HG03135 (cell line): ENCODE data around the gene S1PR2.
A peak's percentile ranks its signal among the peaks of the same experiment; 100 is the strongest.
"Not testable (repeated sequence)": the region's sequence is repeated elsewhere in the genome, so short reads cannot be mapped to it uniquely, and the experiment has no call there.

Source experiments
- ATAC-seq: cut with Tn5 transposase; IDR thresholded peaks from one replicate; pipeline ENCODE4 v1.9.1; 2021; ENCODE audit warnings: mild to moderate bottlenecking, moderate library complexity; ENCODE audit not compliant: unreplicated experiment

Gene S1PR2

DNA sequence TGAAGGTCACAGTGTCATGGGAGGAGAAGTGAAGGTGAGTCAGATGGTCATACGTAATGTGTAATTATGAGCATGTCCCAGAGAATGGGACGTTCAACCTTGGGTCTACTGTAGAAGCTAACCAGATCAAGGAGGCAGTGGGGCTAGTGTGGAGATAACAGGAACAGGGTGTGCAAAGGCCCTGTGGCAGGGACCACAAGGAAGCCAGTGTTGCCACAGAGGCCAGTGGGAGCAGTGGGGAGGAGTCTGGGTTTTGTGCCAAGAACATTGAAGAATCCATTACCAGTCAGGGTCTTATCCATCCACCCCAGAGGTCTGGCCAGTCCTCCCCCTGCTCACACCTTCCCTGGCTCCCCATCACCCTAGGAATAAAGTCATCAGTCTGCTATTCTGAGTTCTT, 24.2 kb upstream of the S1PR2 start:
- no peak for ATAC-seq

DNA sequence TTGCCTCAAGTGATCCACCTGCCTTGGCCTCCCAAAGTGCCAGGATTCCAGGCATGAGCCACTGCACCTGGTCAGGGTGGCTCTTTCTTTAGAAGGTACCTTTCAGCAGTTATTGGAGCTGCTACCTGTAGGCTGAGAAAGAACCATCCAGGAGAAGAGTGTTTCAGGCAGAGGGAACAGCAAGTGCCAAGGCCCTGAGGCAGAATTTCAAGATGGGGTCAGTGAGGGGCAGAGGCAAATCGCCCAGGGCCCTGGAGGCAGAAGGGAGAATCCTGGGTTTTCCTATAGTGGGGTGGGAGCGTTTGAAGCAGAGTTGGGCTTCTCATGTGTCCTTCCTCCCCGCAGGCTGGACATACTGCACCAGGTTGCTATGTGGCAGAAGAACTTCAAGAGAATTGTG, 23.1 kb upstream of the S1PR2 start:
- no peak for ATAC-seq

DNA sequence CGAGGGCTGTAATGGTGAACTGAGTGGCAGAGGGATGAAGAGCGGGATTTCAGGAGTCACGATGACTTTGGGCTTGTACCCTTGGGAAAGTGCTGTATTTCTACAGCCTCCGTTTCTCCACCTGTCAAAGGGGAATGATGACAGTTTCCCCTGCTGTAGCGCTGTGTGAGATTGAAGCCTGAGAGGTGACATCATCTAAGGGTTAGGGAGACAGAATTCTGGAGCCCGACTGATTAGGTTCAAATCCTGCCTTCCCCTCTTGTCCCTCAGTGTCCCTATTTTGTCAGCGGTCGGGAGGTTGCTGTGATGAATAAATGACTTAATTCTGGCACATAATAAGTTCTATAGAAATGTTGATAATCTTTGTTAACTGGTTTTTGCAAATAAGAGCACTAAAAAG, 21.6 kb upstream of the S1PR2 start:
- ATAC-seq, result no peak

DNA sequence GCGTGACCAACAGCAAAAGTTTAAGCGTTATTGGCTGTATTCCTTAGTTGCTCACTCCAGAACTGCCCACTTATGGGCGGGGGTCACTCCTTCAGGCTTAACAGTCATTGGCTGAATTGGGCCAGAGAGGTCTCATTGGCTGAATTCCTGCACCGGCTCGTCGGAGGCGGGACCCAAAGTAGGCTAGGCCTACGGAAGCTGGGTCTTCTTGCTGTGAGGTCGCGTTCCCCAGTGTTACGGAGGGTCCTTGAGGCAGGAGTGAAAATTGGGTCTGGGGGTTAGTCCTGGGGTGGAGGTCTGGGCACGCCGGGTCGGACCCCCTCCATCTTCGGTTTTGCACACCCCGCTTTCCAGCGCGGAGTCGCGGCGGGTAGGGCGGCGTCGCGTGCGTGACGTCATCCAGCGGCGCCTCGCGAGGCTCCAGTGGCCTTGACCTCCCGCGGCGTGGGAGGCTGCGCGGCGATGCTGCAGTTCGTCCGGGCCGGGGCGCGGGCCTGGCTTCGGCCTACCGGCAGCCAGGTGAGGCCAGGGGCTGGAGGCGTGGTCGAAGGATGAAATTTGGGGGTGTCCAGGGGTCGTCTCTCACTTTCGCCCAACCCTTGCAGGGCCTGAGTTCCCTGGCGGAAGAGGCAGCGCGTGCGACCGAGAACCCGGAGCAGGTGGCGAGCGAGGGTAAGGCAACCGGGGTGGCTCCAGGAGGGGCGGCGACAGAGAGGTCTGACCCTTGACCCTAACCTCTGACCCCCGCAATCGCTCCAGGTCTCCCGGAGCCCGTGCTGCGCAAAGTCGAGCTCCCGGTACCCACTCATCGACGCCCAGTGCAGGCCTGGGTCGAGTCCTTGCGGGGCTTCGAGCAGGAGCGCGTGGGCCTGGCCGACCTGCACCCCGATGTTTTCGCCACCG, 20.9 kb upstream of the S1PR2 start, which contains the start of gene MRPL4:
Gene MRPL4 (plus strand): TSS at position 423 of the 903 bp plus-strand sequence. CDS start 40 bp downstream, at position 463.
- peak; percentile 83 for ATAC-seq

DNA sequence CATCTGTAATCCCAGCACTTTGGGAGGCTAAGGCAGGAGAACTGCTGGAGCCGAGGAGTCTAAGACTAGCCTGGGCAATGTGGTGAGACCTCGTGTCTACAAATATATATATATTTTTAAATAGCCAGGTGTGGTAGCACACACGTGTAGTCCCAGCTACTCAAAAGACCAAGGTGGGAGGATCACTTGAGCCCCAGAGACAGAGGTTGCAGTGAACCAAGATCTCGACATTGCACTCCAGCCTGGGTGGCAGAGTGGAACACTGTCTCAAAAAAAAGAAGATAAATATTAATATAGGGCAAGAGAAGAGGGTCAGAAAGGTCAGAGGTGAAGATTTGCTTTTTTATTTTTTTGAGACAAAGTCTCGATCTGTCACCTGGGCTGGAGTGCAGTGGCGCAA, 15.4 kb upstream of the S1PR2 start:
- ATAC-seq, result no peak

DNA sequence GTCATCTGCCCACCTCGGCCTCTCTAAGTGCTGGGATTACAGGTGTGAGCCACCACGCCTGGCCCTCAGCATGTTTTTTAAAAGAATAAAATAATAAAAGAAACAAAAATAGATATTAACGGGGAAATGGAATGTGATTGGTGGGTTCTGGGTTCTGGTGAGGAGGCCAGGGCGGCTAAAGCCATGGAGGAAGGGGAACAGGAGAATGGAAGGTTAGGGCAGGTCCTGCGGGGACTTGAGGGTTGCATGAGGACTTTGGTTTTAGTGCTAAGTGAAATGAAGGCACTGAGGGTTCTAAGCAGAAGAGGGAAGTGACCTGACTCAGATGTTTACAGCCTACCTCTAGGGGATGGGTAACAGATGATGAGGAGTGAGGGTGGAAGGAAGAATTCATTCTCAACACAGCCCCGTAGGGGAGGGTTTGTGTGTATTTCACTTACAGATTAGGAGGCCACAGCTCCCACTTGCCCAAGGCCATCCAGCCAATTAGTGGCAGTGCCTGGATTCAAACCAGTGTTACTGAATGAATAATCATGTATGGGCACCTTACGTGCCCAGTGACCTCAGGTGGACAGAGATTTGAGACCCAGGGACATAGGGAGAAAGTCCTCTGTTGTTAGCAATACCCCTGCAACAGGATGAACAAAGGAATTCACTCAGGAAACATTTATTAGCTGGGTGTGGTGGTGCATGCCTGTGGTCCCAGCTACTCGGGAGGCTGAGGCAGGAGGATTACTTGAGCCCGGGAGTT, 14.2 kb upstream of the S1PR2 start:
- no peak for ATAC-seq

DNA sequence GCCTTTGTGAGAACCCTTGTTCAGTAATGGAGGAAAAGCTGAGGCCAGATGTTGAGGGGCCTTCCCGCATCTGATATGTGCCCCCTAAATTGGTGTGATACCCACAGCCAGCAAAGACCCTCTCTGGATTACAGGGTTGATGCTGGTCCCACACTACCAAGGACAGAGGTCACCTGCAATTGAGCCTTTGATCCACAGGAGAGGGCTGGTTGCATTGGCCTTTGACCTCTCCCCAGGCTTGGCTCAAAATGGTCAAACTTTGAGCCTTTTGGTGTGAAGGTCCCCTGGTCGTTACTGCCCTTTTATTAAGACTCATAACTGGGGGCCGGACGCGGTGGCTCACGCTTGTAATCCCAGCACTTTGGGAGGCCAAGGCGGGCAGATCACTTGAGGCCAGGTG, 12.5 kb upstream of the S1PR2 start:
- ATAC-seq, result no peak

DNA sequence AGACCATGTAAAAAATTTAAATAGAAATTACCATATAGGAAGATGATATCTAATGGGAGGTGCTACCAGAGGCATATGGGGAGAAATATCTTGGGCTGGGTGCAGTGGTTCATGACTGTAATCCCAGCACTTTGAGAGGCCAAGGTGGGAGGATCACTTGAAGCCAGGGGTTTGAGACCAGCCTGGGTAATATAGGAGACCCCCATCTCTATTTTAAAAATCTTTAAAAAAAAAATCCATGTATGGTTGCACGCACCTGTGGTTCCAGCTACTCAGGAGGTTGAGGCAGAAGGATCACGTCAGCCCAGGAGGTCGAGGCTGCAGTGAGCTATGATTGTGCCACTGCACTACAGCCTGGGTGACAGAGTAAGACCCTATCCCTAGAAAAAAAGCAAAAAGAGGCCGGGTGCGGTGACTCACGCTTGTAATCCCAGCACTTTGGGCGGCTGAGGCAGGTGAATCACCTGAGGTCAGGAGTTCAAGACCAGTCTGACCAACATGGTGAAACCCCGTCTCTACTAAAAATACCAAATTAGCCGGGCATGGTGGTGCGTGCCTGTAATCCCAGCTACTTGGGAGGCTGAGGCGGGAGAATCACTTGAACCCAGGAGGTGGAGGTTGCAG, 10.8 kb upstream of the S1PR2 start:
- not testable (repeated sequence) for ATAC-seq

DNA sequence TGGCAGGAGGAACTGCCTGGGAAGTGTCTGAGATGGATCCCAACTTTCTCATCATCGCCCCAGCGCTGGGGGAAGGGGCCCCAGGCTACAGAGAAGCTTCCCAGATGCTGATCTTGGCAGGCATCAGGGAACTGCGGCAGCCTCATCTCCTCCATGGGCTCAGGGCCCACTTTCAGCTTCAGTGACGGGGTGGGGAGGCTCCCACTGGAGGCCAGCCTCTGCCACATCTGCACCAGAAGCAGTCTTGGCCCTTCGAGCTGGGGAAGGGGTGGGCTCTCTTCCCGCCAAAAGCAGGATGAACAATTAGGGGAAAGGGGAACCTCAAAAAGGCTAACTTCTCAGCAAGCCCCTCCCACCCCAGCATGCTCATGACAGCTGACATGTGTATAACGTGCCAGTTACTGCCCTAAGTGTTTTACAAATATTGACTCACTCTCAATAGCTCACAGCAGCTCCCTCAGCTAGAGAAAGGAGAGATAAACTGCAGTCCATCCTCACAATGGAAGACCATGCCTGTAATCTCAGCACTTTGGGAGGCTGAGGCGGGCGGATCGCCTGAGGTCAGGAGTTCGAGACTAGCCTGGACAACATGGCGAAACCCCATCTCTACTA, 7.1 kb upstream of the S1PR2 start:
- no peak for ATAC-seq

DNA sequence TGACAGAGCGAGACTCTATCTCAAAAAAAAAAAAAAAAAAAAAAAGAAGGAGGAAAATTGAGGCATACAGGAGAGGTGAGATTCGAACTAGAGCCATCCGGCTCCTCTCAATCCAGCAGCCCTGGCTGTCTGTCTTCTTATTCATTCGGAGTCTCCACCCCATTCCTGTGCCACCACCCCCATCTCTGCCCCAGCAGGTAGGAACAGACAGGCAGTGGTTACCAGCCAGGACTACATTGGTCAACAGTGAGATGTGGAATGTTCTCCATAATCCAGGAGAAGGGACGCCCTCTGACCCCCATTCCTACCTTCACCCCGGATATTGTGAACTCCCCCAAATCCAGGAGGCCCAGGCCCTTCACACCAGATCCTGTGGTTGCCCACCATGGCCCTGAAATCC, 6.6 kb upstream of the S1PR2 start:
- no peak for ATAC-seq

DNA sequence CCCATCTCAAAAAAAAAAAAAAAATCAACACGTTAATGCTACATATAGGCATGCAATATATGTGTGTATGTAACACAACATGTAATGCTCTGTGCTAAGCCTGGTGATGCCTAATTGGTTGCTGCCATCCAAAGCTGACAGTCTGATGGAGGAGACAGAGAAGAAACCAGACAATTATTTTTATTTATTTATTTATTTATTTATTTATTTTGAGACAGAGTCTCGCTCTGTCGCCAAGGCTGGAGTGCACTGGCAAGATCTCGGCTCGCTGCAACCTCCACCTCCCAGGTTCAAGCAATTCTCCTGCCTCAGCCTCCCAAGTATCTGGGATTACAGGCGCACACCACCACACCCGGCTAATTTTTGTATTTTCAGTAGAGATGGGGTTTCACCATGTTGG, 4.3 kb upstream of the S1PR2 start:
- ATAC-seq, result not testable (repeated sequence)

DNA sequence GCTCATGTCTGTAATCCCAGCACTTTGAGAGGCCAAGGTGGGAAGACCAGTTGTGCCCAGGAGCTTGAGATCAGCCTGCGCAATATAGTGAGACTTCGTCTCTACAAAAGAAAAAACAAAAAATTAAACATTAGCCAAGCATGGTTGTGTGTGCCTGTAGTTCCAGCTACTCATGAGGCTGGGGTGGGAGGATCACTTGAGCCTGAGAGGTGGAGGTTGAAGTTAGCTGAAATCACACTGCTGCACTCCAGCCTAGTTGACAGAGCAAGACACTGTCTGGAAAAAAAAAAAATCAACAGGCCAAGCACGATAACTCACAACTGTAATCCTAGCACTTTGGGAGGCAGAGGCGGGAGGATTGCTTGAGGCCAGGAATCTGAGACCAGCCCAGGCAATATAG, 3.9 kb upstream of the S1PR2 start:
- no peak for ATAC-seq

DNA sequence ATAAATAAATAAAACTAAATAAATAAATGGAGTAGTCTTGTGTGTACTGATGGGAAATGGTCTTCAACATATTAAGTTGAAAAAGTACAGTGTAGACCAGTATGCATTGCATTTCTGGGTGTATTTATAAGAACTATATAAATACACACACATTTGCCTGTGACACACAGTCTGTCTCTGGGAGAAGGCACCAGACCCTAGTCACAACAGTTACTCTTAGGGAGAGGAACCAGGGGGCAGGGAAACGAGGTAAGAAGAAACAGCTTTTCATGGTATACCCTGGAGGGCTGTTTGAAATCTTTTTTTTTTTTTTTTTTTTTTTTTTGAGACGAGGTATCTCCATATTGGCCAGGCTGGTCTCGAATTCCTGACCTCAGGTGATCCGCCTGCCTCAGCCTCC, 2.8 kb upstream of the S1PR2 start:
- no peak for ATAC-seq

DNA sequence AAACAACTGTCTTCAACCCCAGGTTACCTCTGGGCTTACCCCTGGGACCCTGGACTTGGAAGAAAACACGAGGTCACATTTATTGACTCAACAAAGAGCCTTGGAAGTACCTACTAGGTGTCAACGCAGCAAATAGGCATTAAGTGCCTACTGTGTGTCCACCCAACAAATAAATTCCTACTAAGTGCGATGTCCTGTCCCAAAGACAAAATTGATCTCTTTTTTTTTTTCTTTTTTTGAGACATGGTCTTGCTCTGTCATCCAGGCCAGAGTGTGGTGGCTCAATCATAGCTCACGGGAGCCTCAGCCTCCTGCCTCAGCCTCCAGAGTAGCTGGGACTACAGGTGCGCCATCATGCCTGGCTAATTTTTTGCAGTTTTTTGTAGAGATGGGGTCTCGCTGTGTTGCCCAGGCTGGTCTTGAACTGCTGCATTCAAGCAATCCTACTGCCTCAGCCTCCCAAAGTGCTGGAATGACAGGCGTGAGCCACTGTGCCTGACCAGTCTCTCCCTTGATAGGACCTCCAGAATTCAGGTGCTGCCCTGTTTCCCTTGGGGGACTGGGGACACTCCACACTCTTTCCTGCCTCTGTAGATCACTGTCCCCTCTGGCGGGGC, 589 bp upstream of the S1PR2 start:
- ATAC-seq, result peak; percentile 20

DNA sequence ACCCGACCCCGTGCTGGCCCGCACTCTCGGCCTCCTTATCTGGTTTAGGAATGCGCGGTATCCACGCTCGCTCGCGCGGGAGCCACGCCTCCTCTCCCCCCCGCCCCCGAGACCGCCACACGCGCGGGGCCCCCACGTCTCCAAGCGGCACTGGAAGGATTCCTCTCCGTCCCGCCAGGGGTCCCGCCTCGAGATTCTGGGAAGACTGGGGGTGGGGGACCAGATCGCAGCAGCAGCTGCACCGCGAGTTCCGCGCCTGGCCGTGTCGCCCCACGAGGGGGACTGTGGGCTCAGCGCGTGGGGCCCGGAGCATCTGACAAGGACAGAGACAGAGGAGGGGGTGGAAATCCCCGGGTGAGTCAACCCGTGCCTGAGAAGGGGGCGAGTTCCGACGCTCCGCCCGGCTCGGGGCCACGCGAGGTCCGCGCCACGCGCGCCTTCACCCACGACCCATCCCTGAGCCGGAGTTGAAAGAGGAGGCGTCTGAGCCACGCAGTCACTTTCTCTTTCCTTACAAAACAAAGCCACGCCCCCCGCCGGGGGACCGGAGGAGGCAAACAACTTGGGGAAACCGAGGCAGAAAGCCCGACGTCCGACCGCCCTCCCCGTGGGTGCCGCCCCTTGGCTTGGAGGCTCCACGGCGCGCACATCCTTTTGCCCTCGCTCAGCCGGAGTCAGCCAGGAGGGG, 814 bp downstream of the S1PR2 start:
- peak; percentile 20 for ATAC-seq

DNA sequence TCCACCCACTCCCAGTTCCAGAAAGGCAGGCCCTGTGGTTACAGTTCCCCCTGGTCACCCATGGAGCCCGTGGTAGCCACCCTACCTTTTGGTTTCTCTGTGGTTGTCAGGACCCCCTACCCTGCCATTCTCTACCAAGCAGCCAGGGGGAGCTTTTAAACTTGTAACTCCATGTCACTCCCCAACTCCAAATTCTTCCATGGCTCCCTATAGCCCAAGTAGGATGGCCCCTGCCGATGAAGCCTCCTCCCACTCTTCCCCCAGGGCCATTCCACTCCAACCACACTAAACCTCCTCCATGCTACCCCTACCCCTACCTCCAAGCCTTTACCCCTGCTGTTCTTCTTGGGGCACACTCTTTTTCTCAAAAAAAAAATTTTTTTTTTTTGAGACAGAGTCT, 2.2 kb downstream of the S1PR2 start:
- ATAC-seq, result no peak

DNA sequence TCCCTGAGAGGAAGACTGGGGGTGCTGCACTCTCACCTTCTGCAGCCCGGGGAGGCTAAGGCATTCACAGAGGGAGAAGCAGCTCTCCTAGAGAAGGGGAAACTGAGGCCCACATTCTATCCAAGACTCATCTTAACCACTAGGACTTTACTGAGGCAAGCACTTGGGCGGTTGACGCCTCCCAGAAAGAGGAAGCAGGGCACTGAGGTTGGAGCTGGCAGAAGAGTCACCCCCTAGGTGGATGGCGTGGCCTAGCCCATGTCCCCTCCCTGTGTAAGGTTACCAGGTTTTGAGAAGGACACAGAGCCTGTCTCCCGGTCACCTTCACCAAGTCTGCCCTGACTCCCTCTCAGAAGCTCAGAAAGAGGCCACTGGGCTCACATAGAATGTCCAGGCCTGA, 2.7 kb downstream of the S1PR2 start:
- ATAC-seq, result no peak

DNA sequence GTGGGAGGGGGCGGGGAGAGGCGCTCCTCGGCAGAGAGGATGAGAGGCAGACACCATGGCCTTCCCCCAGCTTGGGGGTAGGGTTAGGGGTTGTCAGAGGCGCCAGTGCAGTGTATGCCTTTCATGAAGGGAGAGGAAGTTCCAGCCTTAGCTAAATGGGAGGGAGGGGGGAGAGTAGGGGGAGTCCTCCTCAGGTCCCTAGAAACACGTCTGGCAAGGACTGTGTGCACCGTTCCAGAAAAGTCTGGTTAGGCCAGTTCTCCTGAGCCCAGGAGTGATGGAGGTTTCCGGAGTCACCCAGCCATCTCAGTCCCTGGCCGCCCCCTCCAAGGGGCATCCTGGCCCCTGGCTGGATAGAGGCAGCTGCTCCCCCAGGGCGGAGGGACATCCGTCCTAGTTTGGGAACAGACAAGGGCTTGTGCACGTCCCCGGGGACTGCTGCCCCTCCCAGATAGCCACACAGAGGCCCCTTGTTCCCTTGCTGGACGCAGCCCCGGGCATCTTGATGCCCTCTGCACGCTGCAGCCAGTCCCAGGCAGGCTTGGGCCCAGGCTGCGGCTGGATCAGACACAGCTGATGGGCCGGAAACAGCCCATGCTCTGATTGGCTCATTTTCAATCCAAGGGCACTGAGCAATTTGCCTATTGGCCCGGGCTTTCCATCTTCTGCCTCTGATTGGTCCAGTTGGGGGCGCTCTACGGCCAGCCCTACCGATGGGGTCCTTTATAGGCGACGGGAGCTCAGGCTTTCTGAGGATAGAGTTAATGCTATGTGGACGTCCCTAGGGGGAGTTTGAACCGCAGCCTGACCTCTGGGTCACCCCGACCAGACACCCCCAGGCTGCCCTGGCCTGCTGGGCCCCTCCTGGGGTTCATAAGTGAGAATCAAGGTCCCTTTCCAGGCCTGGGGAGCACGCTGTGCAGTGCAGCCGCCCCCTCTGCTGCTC, 3.8 kb downstream of the S1PR2 start:
- ATAC-seq, result no peak

DNA sequence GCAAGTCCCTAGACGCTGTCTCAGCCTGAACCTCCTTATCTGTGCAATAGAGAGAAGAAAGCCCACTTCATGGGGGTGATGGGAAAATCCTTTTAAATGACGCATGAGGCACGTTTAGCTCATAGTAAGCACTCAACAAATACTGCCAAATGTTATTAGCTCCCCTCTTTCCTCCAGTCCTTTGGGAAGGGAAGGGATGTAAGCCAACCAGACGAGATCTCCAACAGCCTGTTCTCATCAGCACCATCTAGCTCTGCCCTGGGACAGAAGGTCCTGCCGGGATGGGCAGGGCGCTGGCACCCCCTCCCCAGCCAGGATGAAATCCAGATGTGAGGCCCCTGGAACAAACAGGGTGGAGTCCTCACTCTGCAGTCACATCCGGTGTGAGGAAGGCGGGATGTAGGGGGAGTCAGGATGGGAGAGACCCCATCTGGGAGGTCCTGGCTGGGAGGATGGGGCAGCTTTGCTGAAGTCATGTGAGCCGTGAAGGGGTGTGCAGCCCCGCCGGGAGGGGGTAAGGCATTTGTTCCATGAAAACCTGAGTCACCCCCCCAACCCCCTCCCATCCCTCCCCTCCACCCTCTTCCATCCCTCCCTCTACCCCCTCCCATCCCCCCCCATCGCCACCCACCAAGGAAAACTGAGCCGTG, 4.6 kb downstream of the S1PR2 start:
- no peak for ATAC-seq
